Central memory CD8-positive, alpha-beta T cell (primary cell): ENCODE results near the gene C22orf39.

Experiments
- ATAC-seq: fragments of 150-1000 bp; cut with Tn5 transposase; replicated peaks from 2 replicates; pipeline ENCODE4 v1.10.0; 2022; ENCODE audit warnings: mild to moderate bottlenecking, moderate FRiP score, moderate number of reproducible peaks; ENCODE audit not compliant: poor library complexity, severe bottlenecking; ENCODE audit errors: extremely low read depth
- DNase-seq, 2 donors: peaks; one replicate each; pipeline ENCODE4 v3.0.0; 2021; ENCODE audit warnings: low spot score in 2 of 2
- H3K27ac Mint-ChIP-seq: one replicate; pipeline ENCODE4 v1.8.0; 2022; ENCODE audit warnings: low read depth, mild to moderate bottlenecking, moderate library complexity, mixed read lengths
- H3K27me3 Mint-ChIP-seq: one replicate; pipeline ENCODE4 v1.8.0; 2022; ENCODE audit warnings: mixed read lengths
- H3K36me3 Mint-ChIP-seq: one replicate; pipeline ENCODE4 v1.8.0; 2022; ENCODE audit warnings: mild to moderate bottlenecking, moderate library complexity, mixed read lengths; ENCODE audit not compliant: insufficient read depth
- H3K4me1 Mint-ChIP-seq: one replicate; pipeline ENCODE4 v1.8.0; 2022; ENCODE audit warnings: mixed read lengths
- H3K4me3 Mint-ChIP-seq: one replicate; pipeline ENCODE4 v1.8.0; 2022; ENCODE audit warnings: mild to moderate bottlenecking, moderate library complexity, mixed read lengths
- H3K9me3 Mint-ChIP-seq: one replicate; pipeline ENCODE4 v1.8.0; 2022; ENCODE audit warnings: mixed read lengths

Gene C22orf39

GRCh38 chr22:19482297-19482696 is 34.8 kb upstream of the C22orf39 start:
- ATAC-seq (no peak), DNase-seq (no peak)
- H3K9me3 Mint-ChIP-seq, result no peaks in the 10 kb centered on the region
- H3K27ac Mint-ChIP-seq, result no peak overlapping the region
- peaks cover 9% of the 10 kb centered on the region for H3K36me3 Mint-ChIP-seq
- H3K27me3 Mint-ChIP-seq, result no peaks in the 10 kb centered on the region
- no peak overlapping the region for H3K4me3 Mint-ChIP-seq
- H3K4me1 Mint-ChIP-seq, result peaks cover 27% of the 10 kb centered on the region

GRCh38 chr22:19480789-19481188 is 33.3 kb upstream of the C22orf39 start:
- ATAC-seq (no peak), DNase-seq (no peak)
- H3K27ac Mint-ChIP-seq, result no peak overlapping the region
- H3K4me1 Mint-ChIP-seq, result peaks cover 35% of the 10 kb centered on the region
- no peaks in the 10 kb centered on the region for H3K9me3 Mint-ChIP-seq
- no peaks in the 10 kb centered on the region for H3K27me3 Mint-ChIP-seq
- peak overlapping the region; percentile 93 for H3K4me3 Mint-ChIP-seq
- peaks cover 8% of the 10 kb centered on the region for H3K36me3 Mint-ChIP-seq

DNA sequence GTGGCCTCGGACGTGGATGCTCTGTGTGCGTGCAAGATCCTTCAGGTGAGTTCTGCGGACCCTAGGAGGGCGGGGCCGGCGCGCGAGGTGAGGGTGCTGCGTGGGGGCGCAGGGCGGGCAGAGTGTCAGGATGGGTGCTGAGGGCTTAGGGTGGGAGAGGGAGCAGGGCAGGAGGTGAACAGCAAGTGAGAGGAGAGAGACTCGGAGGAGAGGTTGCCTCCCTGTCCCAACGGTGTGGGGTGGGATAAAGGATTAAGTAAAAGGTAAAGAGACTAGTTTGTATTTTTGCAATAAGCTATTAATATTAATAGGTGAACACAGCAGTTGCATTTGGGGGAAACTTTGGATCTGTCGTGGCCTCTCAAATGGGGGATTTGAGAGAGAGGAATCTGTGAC is 32.7 kb upstream of the C22orf39 start:
- DNase-seq, result no peak

GRCh38 chr22:19479355-19480172 is 32.1 kb upstream of the C22orf39 start, which contains the start of gene CDC45:
TSS of gene CDC45 (plus strand) at chr22:19479920. CDS start at chr22:19479969, 49 bp downstream.
- peak within 1 kb of the TSS; percentile 93 for H3K4me3 Mint-ChIP-seq

More for the DNA sequence above, 32.7 kb upstream of the C22orf39 start:
- Mint-ChIP-seq H3K4me3 (peak overlapping the region; percentile 93), H3K36me3 (peaks cover 7% of the 10 kb centered on the region), H3K27me3 (no peaks in the 10 kb centered on the region), H3K9me3 (no peaks in the 10 kb centered on the region), H3K27ac (peak overlapping the region; percentile 98), H3K4me1 (peaks cover 42% of the 10 kb centered on the region)
- ATAC-seq, result no peak

DNA sequence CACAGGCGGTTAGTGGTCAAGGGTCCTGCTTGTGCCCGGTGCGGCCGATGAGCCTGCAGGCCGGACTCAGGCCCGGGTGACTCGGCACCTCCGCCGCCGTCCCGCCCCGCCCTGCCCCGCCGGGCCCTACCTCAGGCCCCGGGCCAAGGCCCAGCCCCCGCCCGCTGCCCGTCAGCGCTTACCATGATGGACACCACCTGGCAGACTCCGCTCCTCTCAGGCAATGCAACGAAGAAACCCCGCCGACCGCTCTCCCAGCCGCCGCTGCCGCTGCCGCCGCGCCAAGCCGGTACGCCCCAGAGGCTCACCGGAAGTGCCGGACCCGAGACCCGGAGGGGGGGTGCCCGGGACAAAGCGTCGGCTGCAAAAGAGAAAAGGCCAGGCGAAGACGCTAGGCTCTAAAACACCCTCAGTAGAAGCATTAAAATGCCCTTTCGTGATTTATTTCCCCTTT is 31.4 kb upstream of the C22orf39 start, which contains the start of gene UFD1:
TSS of gene UFD1 (minus strand) at position 293 of the 454 bp plus-strand sequence. CDS start at position 185, 108 bp downstream.
- peak within 1 kb of the TSS; percentile 93 for H3K4me3 Mint-ChIP-seq
- H3K4me1 Mint-ChIP-seq, result peaks cover 43% of the 10 kb centered on the region
- peak within 1 kb of the TSS; percentile 98 for H3K27ac Mint-ChIP-seq
- DNase-seq, result peak; percentile 71 to 76
- no peaks in the 10 kb centered on the region for H3K27me3 Mint-ChIP-seq
- peaks cover 10% of the 10 kb centered on the region for H3K36me3 Mint-ChIP-seq
- no peaks in the 10 kb centered on the region for H3K9me3 Mint-ChIP-seq
- peak; percentile 59 for ATAC-seq

More at GRCh38 chr22:19479355-19480172, 32.1 kb upstream of the C22orf39 start, which contains the start of gene CDC45:
- H3K27ac Mint-ChIP-seq, result peak within 1 kb of the TSS; percentile 98
- no peaks in the 10 kb centered on the region for H3K27me3 Mint-ChIP-seq
- H3K9me3 Mint-ChIP-seq, result no peaks in the 10 kb centered on the region
- H3K36me3 Mint-ChIP-seq, result peaks cover 7% of the 10 kb centered on the region
- H3K4me1 Mint-ChIP-seq, result peaks cover 43% of the 10 kb centered on the region
- ATAC-seq, result peak; percentile 94
- peak; percentile 83 to 92 for DNase-seq

GRCh38 chr22:19478045-19478900 is 30.8 kb upstream of the C22orf39 start:
- Mint-ChIP-seq H3K4me3 (peak overlapping the region; percentile 93), H3K27ac (peak overlapping the region; percentile 98), H3K4me1 (peaks cover 43% of the 10 kb centered on the region), H3K27me3 (no peaks in the 10 kb centered on the region), H3K9me3 (no peaks in the 10 kb centered on the region), H3K36me3 (peaks cover 13% of the 10 kb centered on the region)
- no peak for DNase-seq
- no peak for ATAC-seq

DNA sequence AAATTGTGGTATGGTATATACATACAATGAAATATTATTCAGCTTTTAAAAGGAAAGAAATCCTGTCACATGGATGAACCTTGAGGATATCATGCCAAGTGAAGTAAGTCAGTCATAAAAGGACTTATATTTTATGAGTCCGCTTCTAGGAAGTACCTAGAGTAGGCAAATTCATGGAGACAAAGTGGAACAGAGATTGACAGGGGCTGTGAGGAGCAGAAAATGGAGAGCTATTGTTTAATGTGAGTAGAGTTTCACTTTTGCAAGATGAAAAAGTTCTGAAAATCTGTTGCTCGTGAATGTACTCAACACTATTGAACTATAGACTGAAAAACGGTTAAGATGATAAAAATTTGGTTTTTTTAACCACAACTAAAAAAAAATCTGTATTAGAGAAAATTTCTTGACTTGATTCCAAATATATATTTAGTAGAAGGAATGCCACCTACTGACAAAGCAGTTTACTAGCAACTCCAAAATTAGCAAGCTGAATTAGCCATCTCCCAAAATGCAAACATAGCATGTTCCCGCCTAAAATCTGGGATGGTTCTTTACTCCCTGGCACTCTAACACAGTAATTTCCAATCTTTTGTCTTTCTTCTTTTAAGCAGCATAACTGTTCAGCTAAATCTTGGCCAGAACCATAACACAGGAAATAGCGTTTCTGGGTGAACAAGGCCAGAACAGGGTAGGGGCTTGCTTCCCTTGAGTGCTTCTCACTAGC is 30.0 kb upstream of the C22orf39 start:
- H3K4me1 Mint-ChIP-seq, result peaks cover 43% of the 10 kb centered on the region
- no peaks in the 10 kb centered on the region for H3K27me3 Mint-ChIP-seq
- peaks cover 14% of the 10 kb centered on the region for H3K36me3 Mint-ChIP-seq
- H3K9me3 Mint-ChIP-seq, result no peaks in the 10 kb centered on the region
- no peak for ATAC-seq
- DNase-seq, result no peak
- peak overlapping the region; percentile 98 for H3K27ac Mint-ChIP-seq
- peak overlapping the region; percentile 93 for H3K4me3 Mint-ChIP-seq

GRCh38 chr22:19476023-19476422 is 28.5 kb upstream of the C22orf39 start:
- no peak overlapping the region for H3K27ac Mint-ChIP-seq
- no peaks in the 10 kb centered on the region for H3K9me3 Mint-ChIP-seq
- H3K27me3 Mint-ChIP-seq, result no peaks in the 10 kb centered on the region
- H3K4me3 Mint-ChIP-seq, result no peak overlapping the region
- H3K4me1 Mint-ChIP-seq, result peaks cover 43% of the 10 kb centered on the region
- DNase-seq (no peak), ATAC-seq (no peak)
- peaks cover 21% of the 10 kb centered on the region for H3K36me3 Mint-ChIP-seq

DNA sequence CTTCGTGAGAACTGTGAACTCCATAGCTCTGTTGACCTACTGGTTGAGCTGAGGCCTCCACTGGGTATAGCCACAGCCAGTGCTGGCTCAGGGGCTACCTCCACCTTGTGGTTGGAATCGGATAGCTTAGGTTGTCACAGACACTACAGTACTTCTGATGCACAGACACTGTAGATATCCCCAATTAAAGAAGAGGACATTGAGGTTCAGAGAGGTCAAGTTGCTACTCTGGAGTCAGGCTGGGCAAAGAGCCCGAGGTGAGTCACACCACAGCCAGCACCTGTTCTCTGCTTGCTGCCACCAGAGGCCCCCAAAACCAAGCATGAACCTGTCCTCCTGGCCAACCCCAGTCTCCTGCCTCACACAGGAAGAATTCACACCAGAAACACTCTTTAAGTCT is 26.1 kb upstream of the C22orf39 start:
- no peak overlapping the region for H3K4me3 Mint-ChIP-seq

GRCh38 chr22:19472233-19472632 is 24.7 kb upstream of the C22orf39 start:
- no peak for ATAC-seq
- H3K27me3 Mint-ChIP-seq, result no peaks in the 10 kb centered on the region
- H3K36me3 Mint-ChIP-seq, result peaks cover 41% of the 10 kb centered on the region
- H3K9me3 Mint-ChIP-seq, result no peaks in the 10 kb centered on the region
- peaks cover 25% of the 10 kb centered on the region for H3K4me1 Mint-ChIP-seq
- DNase-seq, result no peak
- no peak overlapping the region for H3K4me3 Mint-ChIP-seq
- H3K27ac Mint-ChIP-seq, result no peak overlapping the region

More for the DNA sequence above, 26.1 kb upstream of the C22orf39 start:
- Mint-ChIP-seq H3K4me1 (peaks cover 34% of the 10 kb centered on the region), H3K27me3 (no peaks in the 10 kb centered on the region), H3K9me3 (no peaks in the 10 kb centered on the region), H3K27ac (peak overlapping the region; percentile 61), H3K36me3 (peaks cover 33% of the 10 kb centered on the region)
- no peak for ATAC-seq
- DNase-seq, result no peak

DNA sequence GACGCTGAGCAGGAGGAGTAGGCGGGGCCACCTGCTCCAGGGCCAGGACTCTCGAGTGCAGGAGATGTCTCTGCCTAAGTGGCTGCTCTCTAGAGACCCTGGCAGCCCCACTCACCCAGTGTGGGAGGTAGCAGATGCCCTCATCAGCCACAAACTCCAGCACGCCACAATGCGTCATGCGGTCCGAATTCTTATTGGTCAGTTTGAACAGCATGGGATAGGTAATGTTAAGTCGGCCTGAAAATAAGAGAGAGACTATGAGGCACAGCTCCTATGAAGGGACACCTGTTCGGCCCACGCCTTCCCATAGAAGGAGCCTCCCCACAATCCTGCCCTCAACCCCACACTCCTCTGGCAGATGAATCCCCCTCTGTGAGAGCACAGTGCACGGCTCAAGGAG is 24.1 kb upstream of the C22orf39 start:
- no peak overlapping the region for H3K27ac Mint-ChIP-seq
- H3K36me3 Mint-ChIP-seq, result peaks cover 43% of the 10 kb centered on the region

GRCh38 chr22:19470010-19470409 is 22.5 kb upstream of the C22orf39 start:
- peaks cover 14% of the 10 kb centered on the region for H3K4me1 Mint-ChIP-seq
- no peak overlapping the region for H3K27ac Mint-ChIP-seq
- no peak for ATAC-seq
- H3K36me3 Mint-ChIP-seq, result peaks cover 51% of the 10 kb centered on the region
- H3K9me3 Mint-ChIP-seq, result no peaks in the 10 kb centered on the region
- no peak for DNase-seq
- H3K4me3 Mint-ChIP-seq, result no peak overlapping the region
- H3K27me3 Mint-ChIP-seq, result no peaks in the 10 kb centered on the region

More for the DNA sequence above, 24.1 kb upstream of the C22orf39 start:
- H3K4me1 Mint-ChIP-seq, result peaks cover 22% of the 10 kb centered on the region
- H3K4me3 Mint-ChIP-seq, result no peak overlapping the region
- no peaks in the 10 kb centered on the region for H3K9me3 Mint-ChIP-seq
- DNase-seq (no peak), ATAC-seq (no peak)
- no peaks in the 10 kb centered on the region for H3K27me3 Mint-ChIP-seq
